ENCODE data around the gene POU2F1.

POU2F1 gene

DNA sequence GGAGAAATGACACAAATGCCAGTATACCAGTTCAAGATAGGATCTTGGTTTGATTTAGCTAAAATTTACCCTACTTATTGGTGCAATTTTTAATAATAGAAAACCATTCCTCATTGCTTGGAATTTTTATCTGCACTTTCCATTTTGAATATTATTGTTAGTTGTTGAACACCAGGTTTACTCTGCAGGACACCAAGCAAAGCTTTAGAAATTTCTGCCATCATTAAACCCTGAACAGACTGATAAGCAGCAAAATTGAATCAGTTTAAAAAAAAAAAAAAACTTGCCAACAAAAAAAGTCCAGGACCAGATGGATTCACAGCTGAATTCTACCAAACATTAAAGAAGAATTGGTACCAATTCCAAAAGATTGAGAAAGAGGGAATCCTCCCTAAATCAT, 71.5 kb downstream of the POU2F1 start:
- ChIA-PET POLR2A (no interaction called here), CTCF (interaction anchor here (0.6 kb wide), 1 partner anchor 25 kb away, joined by 3 read pairs; no protein-coding TSS in a partner anchor)
- H3K4me1 ChIP-seq (ENCODE audit: control insufficient read depth, insufficient read depth, low read length): peaks cover 2% of the 10 kb centered on the region
- H3K9me3 ChIP-seq (ENCODE audit: control insufficient read depth, insufficient read depth, low read depth, low read length): no peaks in the 10 kb centered on the region
- H3K36me3 ChIP-seq (ENCODE audit: control insufficient read depth in 2 of 2, insufficient read depth in 1 of 2, low read length in 2 of 2): no peaks in the 10 kb centered on the region
- H3K4me3 ChIP-seq (ENCODE audit: low read depth, low read length): no peak overlapping the region
- no peak for TF ChIP-seq PATZ1 (tag by site-specific recombination; IDR thresholded peaks at IDR 0.05)
- TF ChIP-seq, protein P1, sequence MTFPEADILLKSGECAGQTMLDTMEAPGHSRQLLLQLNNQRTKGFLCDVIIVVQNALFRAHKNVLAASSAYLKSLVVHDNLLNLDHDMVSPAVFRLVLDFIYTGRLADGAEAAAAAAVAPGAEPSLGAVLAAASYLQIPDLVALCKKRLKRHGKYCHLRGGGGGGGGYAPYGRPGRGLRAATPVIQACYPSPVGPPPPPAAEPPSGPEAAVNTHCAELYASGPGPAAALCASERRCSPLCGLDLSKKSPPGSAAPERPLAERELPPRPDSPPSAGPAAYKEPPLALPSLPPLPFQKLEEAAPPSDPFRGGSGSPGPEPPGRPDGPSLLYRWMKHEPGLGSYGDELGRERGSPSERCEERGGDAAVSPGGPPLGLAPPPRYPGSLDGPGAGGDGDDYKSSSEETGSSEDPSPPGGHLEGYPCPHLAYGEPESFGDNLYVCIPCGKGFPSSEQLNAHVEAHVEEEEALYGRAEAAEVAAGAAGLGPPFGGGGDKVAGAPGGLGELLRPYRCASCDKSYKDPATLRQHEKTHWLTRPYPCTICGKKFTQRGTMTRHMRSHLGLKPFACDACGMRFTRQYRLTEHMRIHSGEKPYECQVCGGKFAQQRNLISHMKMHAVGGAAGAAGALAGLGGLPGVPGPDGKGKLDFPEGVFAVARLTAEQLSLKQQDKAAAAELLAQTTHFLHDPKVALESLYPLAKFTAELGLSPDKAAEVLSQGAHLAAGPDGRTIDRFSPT (tag by site-specific recombination; IDR thresholded peaks at IDR 0.05): no peak
- TF ChIP-seq ZNF426 (tag by site-specific recombination; IDR thresholded peaks at IDR 0.05): no peak
- no peak for TF ChIP-seq ZNF169 (tag by site-specific recombination; IDR thresholded peaks at IDR 0.05)
- TF ChIP-seq ZNF174 (tag by site-specific recombination; IDR thresholded peaks at IDR 0.05): no peak
- TF ChIP-seq, protein P2, sequence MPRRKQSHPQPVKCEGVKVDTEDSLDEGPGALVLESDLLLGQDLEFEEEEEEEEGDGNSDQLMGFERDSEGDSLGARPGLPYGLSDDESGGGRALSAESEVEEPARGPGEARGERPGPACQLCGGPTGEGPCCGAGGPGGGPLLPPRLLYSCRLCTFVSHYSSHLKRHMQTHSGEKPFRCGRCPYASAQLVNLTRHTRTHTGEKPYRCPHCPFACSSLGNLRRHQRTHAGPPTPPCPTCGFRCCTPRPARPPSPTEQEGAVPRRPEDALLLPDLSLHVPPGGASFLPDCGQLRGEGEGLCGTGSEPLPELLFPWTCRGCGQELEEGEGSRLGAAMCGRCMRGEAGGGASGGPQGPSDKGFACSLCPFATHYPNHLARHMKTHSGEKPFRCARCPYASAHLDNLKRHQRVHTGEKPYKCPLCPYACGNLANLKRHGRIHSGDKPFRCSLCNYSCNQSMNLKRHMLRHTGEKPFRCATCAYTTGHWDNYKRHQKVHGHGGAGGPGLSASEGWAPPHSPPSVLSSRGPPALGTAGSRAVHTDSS (tag by site-specific recombination; IDR thresholded peaks at IDR 0.05): no peak
- TF ChIP-seq ZFP3 (tag by site-specific recombination; IDR thresholded peaks at IDR 0.05; ENCODE audit: low read depth): no peak
- TF ChIP-seq ZNF544 (tag by site-specific recombination; IDR thresholded peaks at IDR 0.05): no peak
- TF ChIP-seq ZNF837 (tag by site-specific recombination; IDR thresholded peaks at IDR 0.05): no peak
- TF ChIP-seq, protein P3, sequence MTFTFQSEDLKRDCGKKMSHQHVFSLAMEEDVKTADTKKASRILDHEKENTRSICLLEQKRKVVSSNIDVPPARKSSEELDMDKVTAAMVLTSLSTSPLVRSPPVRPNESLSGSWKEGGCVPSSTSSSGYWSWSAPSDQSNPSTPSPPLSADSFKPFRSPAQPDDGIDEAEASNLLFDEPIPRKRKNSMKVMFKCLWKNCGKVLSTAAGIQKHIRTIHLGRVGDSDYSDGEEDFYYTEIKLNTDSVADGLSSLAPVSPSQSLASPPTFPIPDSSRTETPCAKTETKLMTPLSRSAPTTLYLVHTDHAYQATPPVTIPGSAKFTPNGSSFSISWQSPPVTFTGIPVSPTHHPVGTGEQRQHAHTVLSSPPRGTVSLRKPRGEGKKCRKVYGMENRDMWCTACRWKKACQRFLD (tag by site-specific recombination; IDR thresholded peaks at IDR 0.05): no peak
- no peak for TF ChIP-seq ZNF292 (tag by site-specific recombination; IDR thresholded peaks at IDR 0.05; ENCODE audit: borderline replicate concordance, low read depth)
- H3K27ac ChIP-seq (ENCODE audit: extremely low read depth, low read depth, low read length): no peak overlapping the region

DNA sequence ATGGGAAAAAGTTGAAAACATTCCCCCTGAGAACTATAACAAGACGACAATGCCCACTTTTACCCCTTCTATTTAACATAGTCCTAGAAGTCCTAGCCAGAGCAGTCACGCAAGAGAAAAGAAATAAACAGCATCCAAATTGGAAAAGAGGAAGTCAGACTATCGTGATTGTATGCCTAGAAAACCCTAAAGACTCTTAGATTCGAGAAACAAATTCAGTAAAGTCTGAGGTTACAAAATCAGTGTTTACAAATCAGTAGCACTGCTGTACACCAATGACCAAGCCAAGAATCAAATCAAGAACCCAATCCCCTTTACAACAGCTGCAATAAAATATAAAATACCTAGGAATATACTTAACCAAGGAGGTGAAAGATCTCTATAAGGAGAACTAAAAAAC, 72.4 kb downstream of the POU2F1 start:
- Histone ChIP-seq H3K4me1 (ENCODE audit: control insufficient read depth, insufficient read depth, low read length) (peaks cover 2% of the 10 kb centered on the region), H3K4me3 (ENCODE audit: low read depth, low read length) (no peak overlapping the region), H3K36me3 (ENCODE audit: control insufficient read depth in 2 of 2, insufficient read depth in 1 of 2, low read length in 2 of 2) (no peaks in the 10 kb centered on the region), H3K9me3 (ENCODE audit: control insufficient read depth, insufficient read depth, low read depth, low read length) (no peaks in the 10 kb centered on the region), H3K27ac (ENCODE audit: extremely low read depth, low read depth, low read length) (no peak overlapping the region)
- ChIA-PET POLR2A (no interaction called here), CTCF (no interaction called here)
- TF ChIP-seq ZNF776 (tag by site-specific recombination; IDR thresholded peaks at IDR 0.05; ENCODE audit: borderline replicate concordance) (no peak), ZNF366 (tag by site-specific recombination; conservative IDR thresholded peaks at IDR 0.05) (no peak), KLF1 (tag by site-specific recombination; IDR thresholded peaks at IDR 0.05) (no peak), ZNF140 (tag by site-specific recombination; IDR thresholded peaks at IDR 0.05) (no peak), KLF7 (tag by site-specific recombination; IDR thresholded peaks at IDR 0.05; ENCODE audit: borderline replicate concordance) (no peak), ZBTB44 (tag by site-specific recombination; IDR thresholded peaks at IDR 0.05) (no peak), ZNF362 (tag by site-specific recombination; IDR thresholded peaks at IDR 0.05) (no peak), ZNF677 (tag by site-specific recombination; IDR thresholded peaks at IDR 0.05) (no peak), ZNF580 (tag by site-specific recombination; IDR thresholded peaks at IDR 0.05) (no peak), ZBTB48 (tag by site-specific recombination; IDR thresholded peaks at IDR 0.05) (no peak), ZSCAN30 (tag by site-specific recombination; IDR thresholded peaks at IDR 0.05) (no peak), ZNF692 (tag by site-specific recombination; IDR thresholded peaks at IDR 0.05) (no peak)

Measured in HEK293 (cell line).